HepG2 (cell line): ENCODE results near the gene ZBTB25. TPM values are rescaled to one million over a fixed set of nuclear protein-coding genes. Genes with fewer than 3 reads are reported as not detected.

ENCODE experiments used
- AGO1 ChIP-seq: fragments of 200-400 bp; formaldehyde crosslinking; IDR thresholded peaks from 2 replicates; pipeline ENCODE4 v1.6.1; 2017; ENCODE audit warnings: mild to moderate bottlenecking, low read depth, low read length, moderate library complexity; ENCODE audit not compliant: poor library complexity, severe bottlenecking
- CAMTA2 ChIP-seq: sonication (generic); formaldehyde crosslinking; IDR thresholded peaks from 2 replicates; pipeline ENCODE4 v1.4.0; 2020; ENCODE audit warnings: mild to moderate bottlenecking, missing genetic modification reagents, borderline replicate concordance
- EP300 ChIP-seq, 3 experiments: sonication (generic) in 1 of 3; formaldehyde crosslinking in 1 of 3; IDR thresholded peaks; 2 replicates each; pipeline versions ENCODE4 v1.5.1 to v1.6.1; 2011 to 2020; ENCODE audit warnings: low read depth in 2 of 3, low read length in 2 of 3, borderline replicate concordance in 1 of 3, improper control_type of control experiment in 1 of 3, mild to moderate bottlenecking in 1 of 3, missing genetic modification reagents in 1 of 3, moderate library complexity in 1 of 3
- ESRRA ChIP-seq: sonication (generic); formaldehyde crosslinking; IDR thresholded peaks from 2 replicates; pipeline ENCODE4 v1.5.1; 2020; ENCODE audit warnings: mild to moderate bottlenecking, low read depth, missing genetic modification reagents
- NAIF1 ChIP-seq: sonication (generic); formaldehyde crosslinking; IDR thresholded peaks from 2 replicates; pipeline ENCODE4 v1.5.0; 2020; ENCODE audit warnings: mild to moderate bottlenecking, missing genetic modification reagents, borderline replicate concordance
- PCBP2 ChIP-seq: fragments of 200-400 bp; formaldehyde crosslinking; optimal IDR thresholded peaks from 2 replicates; pipeline ENCODE3; 2018; ENCODE audit warnings: low read length, low read depth; ENCODE audit not compliant: poor library complexity, severe bottlenecking
- RARG ChIP-seq: sonication (generic); formaldehyde crosslinking; IDR thresholded peaks from 2 replicates; pipeline ENCODE4 v1.4.0; 2020; ENCODE audit warnings: low read depth, mild to moderate bottlenecking, missing genetic modification reagents
- RBFOX2 ChIP-seq: fragments of 200-400 bp; formaldehyde crosslinking; IDR thresholded peaks from 2 replicates; pipeline ENCODE4 v1.6.1; 2017; ENCODE audit warnings: low read depth, mild to moderate bottlenecking, low read length
- SP2 ChIP-seq: sonication (generic); formaldehyde crosslinking; IDR thresholded peaks from 2 replicates; pipeline ENCODE4 v1.5.1; 2020; ENCODE audit warnings: mild to moderate bottlenecking, missing genetic modification reagents
- YEATS4 ChIP-seq: sonication (generic); formaldehyde crosslinking; IDR thresholded peaks from 2 replicates; pipeline ENCODE4 v1.4.0; 2020; ENCODE audit warnings: missing genetic modification reagents, borderline replicate concordance
- ZBTB7B ChIP-seq: sonication (generic); formaldehyde crosslinking; IDR thresholded peaks from 2 replicates; pipeline ENCODE4 v1.4.0; 2020; ENCODE audit warnings: missing genetic modification reagents
- ZFP41 ChIP-seq: sonication (generic); formaldehyde crosslinking; IDR thresholded peaks from 2 replicates; pipeline ENCODE4 v1.4.0; 2020; ENCODE audit warnings: mild to moderate bottlenecking, missing genetic modification reagents, borderline replicate concordance
- ZNF101 ChIP-seq: sonication (generic); formaldehyde crosslinking; IDR thresholded peaks from 2 replicates; pipeline ENCODE4 v1.4.0; 2020; ENCODE audit warnings: mild to moderate bottlenecking, low read depth, missing genetic modification reagents, borderline replicate concordance
- ZNF12 ChIP-seq: sonication (generic); formaldehyde crosslinking; IDR thresholded peaks from 2 replicates; pipeline ENCODE4 v1.5.0; 2020; ENCODE audit warnings: missing genetic modification reagents
- ZNF138 ChIP-seq: sonication (generic); formaldehyde crosslinking; IDR thresholded peaks from 2 replicates; pipeline ENCODE4 v1.5.0; 2020; ENCODE audit warnings: mild to moderate bottlenecking, low read depth, missing genetic modification reagents
- ZNF33B ChIP-seq: sonication (generic); formaldehyde crosslinking; IDR thresholded peaks from 2 replicates; pipeline ENCODE4 v1.5.1; 2020; ENCODE audit warnings: mild to moderate bottlenecking, missing genetic modification reagents
- ZNF678 ChIP-seq: sonication (generic); formaldehyde crosslinking; IDR thresholded peaks from 2 replicates; pipeline ENCODE4 v1.4.0; 2020; ENCODE audit warnings: mild to moderate bottlenecking, missing genetic modification reagents
- ZNF790 ChIP-seq: sonication (generic); formaldehyde crosslinking; IDR thresholded peaks from 2 replicates; pipeline ENCODE4 v1.8.0; 2022; ENCODE audit warnings: missing genetic modification reagents, mild to moderate bottlenecking, borderline replicate concordance
- polyA plus RNA-seq, 8 experiments: library from polyadenylated mRNA; depleted of rRNA in 3 of 8; stranded (reverse) in 7 of 8; unstranded in 1 of 8; fragments of >200 nt; fragmentation: Illumina TruSeq in 4 of 8; extraction: Trizol in 4 of 8; gene quantifications; 2 replicates each; pipeline versions ENCODE4 v1.2.1 to v1.2.3, GENCODE V29; 2011 to 2016; ENCODE audit warnings: low read depth in 4 of 8, missing spikeins in 1 of 8, mixed read lengths in 1 of 8; ENCODE audit not compliant: insufficient read depth in 1 of 8
- total RNA-seq, 5 experiments: library from RNA; depleted of rRNA; stranded (reverse); fragments of >200 nt; fragmentation: Illumina TruSeq; extraction: Trizol; gene quantifications; 2 replicates each; pipeline ENCODE4 v1.2.3, GENCODE V29; 2016; ENCODE audit warnings: low read depth in 1 of 5
- TF ChIP-seq, protein P1 (sequence below): IDR thresholded peaks from 2 replicates; pipeline ENCODE4 v1.6.1; 2016; ENCODE audit warnings: mild to moderate bottlenecking
- TF ChIP-seq, protein P2 (sequence below): IDR thresholded peaks from 2 replicates; pipeline ENCODE4 v1.6.1; 2016; ENCODE audit warnings: missing compliant biosample characterization, missing genetic modification reagents, borderline replicate concordance
- TF ChIP-seq, protein P3 (sequence below): sonication (generic); formaldehyde crosslinking; IDR thresholded peaks from 2 replicates; pipeline ENCODE4 v1.4.0; 2020; ENCODE audit warnings: mild to moderate bottlenecking, missing genetic modification reagents
- TF ChIP-seq, protein P4 (sequence below): sonication (generic); formaldehyde crosslinking; IDR thresholded peaks from 2 replicates; pipeline ENCODE4; 2020; ENCODE audit warnings: missing genetic modification reagents, mild to moderate bottlenecking, borderline replicate concordance

The ZBTB25 gene
- total and polyA plus RNA-seq, 2 of the 13 experiments (the other 11 are each of a cell fraction or from before 2014, with no cell fraction given): 3.5 to 7.6 TPM

DNA sequence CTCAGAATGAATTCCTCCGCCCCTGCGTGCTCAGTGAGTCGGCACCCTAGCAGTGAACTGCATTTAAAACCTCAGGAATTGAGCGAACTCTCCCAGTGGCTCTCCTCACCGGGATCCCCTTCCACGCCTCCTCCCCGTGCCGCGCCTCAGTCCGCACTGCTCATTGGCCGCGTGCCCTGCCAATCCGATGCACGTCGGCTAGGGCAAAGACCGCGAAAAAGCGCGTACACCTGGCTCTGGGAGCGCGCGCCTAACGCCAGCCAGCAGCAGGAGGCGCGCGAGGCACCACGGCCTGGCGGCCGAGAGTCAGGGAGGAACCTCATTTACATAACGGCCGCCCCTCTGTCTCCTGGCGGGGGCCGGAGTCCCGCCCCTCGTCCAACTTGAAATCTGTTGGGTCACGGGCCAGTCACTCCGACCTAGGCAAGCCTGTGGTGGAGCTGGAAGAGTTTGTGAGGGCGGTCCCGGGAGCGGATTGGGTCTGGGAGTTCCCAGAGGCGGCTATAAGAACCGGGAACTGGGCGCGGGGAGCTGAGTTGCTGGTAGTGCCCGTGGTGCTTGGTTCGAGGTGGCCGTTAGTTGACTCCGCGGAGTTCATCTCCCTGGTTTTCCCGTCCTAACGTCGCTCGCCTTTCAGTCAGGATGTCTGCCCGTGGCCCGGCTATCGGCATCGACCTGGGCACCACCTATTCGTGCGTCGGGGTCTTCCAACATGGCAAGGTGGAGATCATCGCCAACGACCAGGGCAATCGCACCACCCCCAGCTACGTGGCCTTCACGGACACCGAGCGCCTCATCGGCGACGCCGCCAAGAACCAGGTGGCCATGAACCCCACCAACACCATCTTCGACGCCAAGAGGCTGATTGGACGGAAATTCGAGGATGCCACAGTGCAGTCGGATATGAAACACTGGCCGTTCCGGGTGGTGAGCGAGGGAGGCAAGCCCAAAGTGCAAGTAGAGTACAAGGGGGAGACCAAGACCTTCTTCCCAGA, 36.9 kb upstream of the ZBTB25 start, which contains the start of gene HSPA2 (continued):
- TF ChIP-seq SP2 (CRISPR knock-in tag) (peak; percentile 97), ZNF790 (CRISPR knock-in tag) (no peak), ZNF12 (CRISPR knock-in tag) (no peak), ZBTB7B (CRISPR knock-in tag) (no peak), EP300 (IDR thresholded peaks at IDR 0.05; ENCODE audit: low read depth in 2 of 2, low read length in 2 of 2) (no peak), EP300 (CRISPR knock-in tag; IDR thresholded peaks at IDR 0.05; ENCODE audit: borderline replicate concordance) (no peak), YEATS4 (CRISPR knock-in tag) (peak; percentile 36; the same call in 1 of the 2 replicates), RARG (CRISPR knock-in tag) (no peak), ZNF101 (0 out of 2 replicates have a peak, but pooled peaks have one; percentile 45), ESRRA (CRISPR knock-in tag) (no peak; the same call in 1 of the 2 replicates), PCBP2 (no peak), ZNF678 (no peak), ZNF138 (CRISPR knock-in tag) (0 out of 2 replicates have a peak, but pooled peaks have one; percentile 35), ZNF33B (CRISPR knock-in tag) (no peak), AGO1 (no peak), CAMTA2 (CRISPR knock-in tag) (no peak), RBFOX2 (peak; percentile 37; the same call in 1 of the 2 replicates), ZFP41 (CRISPR knock-in tag) (no peak), NAIF1 (CRISPR knock-in tag) (no peak)
- TF ChIP-seq, protein P1, sequence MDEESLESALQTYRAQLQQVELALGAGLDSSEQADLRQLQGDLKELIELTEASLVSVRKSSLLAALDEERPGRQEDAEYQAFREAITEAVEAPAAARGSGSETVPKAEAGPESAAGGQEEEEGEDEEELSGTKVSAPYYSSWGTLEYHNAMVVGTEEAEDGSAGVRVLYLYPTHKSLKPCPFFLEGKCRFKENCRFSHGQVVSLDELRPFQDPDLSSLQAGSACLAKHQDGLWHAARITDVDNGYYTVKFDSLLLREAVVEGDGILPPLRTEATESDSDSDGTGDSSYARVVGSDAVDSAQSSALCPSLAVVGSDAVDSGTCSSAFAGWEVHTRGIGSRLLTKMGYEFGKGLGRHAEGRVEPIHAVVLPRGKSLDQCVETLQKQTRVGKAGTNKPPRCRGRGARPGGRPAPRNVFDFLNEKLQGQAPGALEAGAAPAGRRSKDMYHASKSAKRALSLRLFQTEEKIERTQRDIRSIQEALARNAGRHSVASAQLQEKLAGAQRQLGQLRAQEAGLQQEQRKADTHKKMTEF: peak; percentile 70; the same call in 1 of the 2 replicates
- TF ChIP-seq, protein P2, sequence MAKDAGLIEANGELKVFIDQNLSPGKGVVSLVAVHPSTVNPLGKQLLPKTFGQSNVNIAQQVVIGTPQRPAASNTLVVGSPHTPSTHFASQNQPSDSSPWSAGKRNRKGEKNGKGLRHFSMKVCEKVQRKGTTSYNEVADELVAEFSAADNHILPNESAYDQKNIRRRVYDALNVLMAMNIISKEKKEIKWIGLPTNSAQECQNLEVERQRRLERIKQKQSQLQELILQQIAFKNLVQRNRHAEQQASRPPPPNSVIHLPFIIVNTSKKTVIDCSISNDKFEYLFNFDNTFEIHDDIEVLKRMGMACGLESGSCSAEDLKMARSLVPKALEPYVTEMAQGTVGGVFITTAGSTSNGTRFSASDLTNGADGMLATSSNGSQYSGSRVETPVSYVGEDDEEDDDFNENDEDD (CRISPR knock-in tag): peak; percentile 95
- TF ChIP-seq, protein P3, sequence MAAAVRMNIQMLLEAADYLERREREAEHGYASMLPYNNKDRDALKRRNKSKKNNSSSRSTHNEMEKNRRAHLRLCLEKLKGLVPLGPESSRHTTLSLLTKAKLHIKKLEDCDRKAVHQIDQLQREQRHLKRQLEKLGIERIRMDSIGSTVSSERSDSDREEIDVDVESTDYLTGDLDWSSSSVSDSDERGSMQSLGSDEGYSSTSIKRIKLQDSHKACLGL (CRISPR knock-in tag): no peak
- TF ChIP-seq, protein P4, sequence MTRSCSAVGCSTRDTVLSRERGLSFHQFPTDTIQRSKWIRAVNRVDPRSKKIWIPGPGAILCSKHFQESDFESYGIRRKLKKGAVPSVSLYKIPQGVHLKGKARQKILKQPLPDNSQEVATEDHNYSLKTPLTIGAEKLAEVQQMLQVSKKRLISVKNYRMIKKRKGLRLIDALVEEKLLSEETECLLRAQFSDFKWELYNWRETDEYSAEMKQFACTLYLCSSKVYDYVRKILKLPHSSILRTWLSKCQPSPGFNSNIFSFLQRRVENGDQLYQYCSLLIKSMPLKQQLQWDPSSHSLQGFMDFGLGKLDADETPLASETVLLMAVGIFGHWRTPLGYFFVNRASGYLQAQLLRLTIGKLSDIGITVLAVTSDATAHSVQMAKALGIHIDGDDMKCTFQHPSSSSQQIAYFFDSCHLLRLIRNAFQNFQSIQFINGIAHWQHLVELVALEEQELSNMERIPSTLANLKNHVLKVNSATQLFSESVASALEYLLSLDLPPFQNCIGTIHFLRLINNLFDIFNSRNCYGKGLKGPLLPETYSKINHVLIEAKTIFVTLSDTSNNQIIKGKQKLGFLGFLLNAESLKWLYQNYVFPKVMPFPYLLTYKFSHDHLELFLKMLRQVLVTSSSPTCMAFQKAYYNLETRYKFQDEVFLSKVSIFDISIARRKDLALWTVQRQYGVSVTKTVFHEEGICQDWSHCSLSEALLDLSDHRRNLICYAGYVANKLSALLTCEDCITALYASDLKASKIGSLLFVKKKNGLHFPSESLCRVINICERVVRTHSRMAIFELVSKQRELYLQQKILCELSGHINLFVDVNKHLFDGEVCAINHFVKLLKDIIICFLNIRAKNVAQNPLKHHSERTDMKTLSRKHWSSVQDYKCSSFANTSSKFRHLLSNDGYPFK (CRISPR knock-in tag): peak; percentile 56; the same call in 1 of the 2 replicates
